GM23248 (cell line): Measurements from ENCODE around the gene EVPL.

Experiments
- EZH2 ChIP-seq: fragments of 200-600 bp; sonication (generic); IDR thresholded peaks from 2 replicates; pipeline ENCODE4 v1.6.1; 2018; ENCODE audit warnings: antibody characterized with exemption, mild to moderate bottlenecking; ENCODE audit not compliant: insufficient read depth, poor library complexity, severe bottlenecking
- EZH2phosphoT487 ChIP-seq: fragments of 200-600 bp; sonication (generic); IDR thresholded peaks from 2 replicates; pipeline ENCODE4 v1.6.1; 2018; ENCODE audit warnings: antibody characterized with exemption, moderate library complexity, mild to moderate bottlenecking, low read depth; ENCODE audit not compliant: insufficient read depth

- TF ChIP-seq EZH2, result no peak
- TF ChIP-seq EZH2phosphoT487, result no peak
These were observed 23.7 kb upstream of the EVPL start for GRCh38 chr17:76050538-76051467.
